COR-L47 (cell line): Measurements from ENCODE around the gene CEP131.

Source experiments
- DNase-seq: peaks from one replicate; lab custom pipeline; 2025; lab: John Stamatoyannopoulos, UW

CEP131 gene

GRCh38 chr17:81223762-81224130 is 981 bp upstream of the CEP131 start:
- DNase-seq: peak; percentile 43

GRCh38 chr17:81222620-81222905 is 202 bp downstream of the CEP131 start:
- no peak for DNase-seq

- no peak for DNase-seq
Measured at GRCh38 chr17:81221842-81222619, 734 bp downstream of the CEP131 start.

- no peak for DNase-seq
Measured at GRCh38 chr17:81221371-81221841, 1.4 kb downstream of the CEP131 start.

- no peak for DNase-seq
Measured at GRCh38 chr17:81219476-81220180, 3.1 kb downstream of the CEP131 start.

GRCh38 chr17:81218991-81219390 is 3.8 kb downstream of the CEP131 start:
- DNase-seq: no peak

- no peak for DNase-seq
Measured at GRCh38 chr17:81218459-81218858, 4.3 kb downstream of the CEP131 start.

- no peak for DNase-seq
Measured at GRCh38 chr17:81217491-81217890, 5.3 kb downstream of the CEP131 start.

- no peak for DNase-seq
Measured at GRCh38 chr17:81213978-81214377, 8.8 kb downstream of the CEP131 start.

GRCh38 chr17:81212365-81212764 is 10.4 kb downstream of the CEP131 start:
- DNase-seq: no peak

- no peak for DNase-seq
Measured at GRCh38 chr17:81210868-81211267, 11.9 kb downstream of the CEP131 start.

- no peak for DNase-seq
Measured at GRCh38 chr17:81210466-81210865, 12.3 kb downstream of the CEP131 start.

GRCh38 chr17:81209141-81209540 is 13.6 kb downstream of the CEP131 start:
- DNase-seq: no peak

- no peak for DNase-seq
Measured at GRCh38 chr17:81208651-81209050, 14.1 kb downstream of the CEP131 start.

- peak; percentile 71 for DNase-seq
Measured at GRCh38 chr17:81207610-81208581, 14.9 kb downstream of the CEP131 start.

GRCh38 chr17:81206657-81207056 is 16.1 kb downstream of the CEP131 start:
- no peak for DNase-seq

- no peak for DNase-seq
Measured at GRCh38 chr17:81206166-81206565, 16.6 kb downstream of the CEP131 start.

GRCh38 chr17:81204578-81204977 is 18.2 kb downstream of the CEP131 start:
- no peak for DNase-seq

- no peak for DNase-seq
Measured at GRCh38 chr17:81203136-81203535, 19.6 kb downstream of the CEP131 start.

GRCh38 chr17:81202318-81202717 is 20.4 kb downstream of the CEP131 start:
- no peak for DNase-seq

GRCh38 chr17:81200695-81201580 is 21.8 kb downstream of the CEP131 start:
- DNase-seq: peak; percentile 20
